HTERT RPE-1 (cell line): ENCODE results near the gene ZBTB20.
"Not testable (repeated sequence)": the region's sequence is repeated elsewhere in the genome, so short reads cannot be mapped to it uniquely, and the experiment has no call there.

Experiments
- in situ Hi-C: fragments of 300-500 bp; cut with MboI; formaldehyde crosslinking; loops from 4 replicates; pipeline ENCODE4 v1.14.3; 2020; ENCODE audit warnings: low sequenced_read_pairs

ZBTB20 gene

DNA sequence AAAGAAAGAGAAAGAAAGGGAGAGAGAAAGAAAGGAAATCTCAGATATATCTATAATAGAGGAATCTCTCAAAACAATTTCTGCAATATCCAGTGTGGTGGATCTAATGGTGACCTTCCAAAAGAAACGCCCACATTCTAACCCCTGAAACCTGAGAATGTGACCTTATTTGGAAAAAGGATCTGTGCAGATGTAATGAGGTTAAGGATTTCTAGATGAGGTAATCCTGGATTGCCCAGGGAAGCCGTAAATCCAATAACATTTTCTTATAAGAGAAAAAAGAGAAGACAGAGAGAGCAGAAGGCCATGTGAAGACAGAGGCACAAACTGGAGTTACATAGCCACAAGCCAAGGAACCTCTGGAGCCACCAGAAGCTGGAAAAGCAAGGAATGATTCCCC, 307.6 kb downstream of the ZBTB20 start:
- in situ Hi-C loops = no loop called here

DNA sequence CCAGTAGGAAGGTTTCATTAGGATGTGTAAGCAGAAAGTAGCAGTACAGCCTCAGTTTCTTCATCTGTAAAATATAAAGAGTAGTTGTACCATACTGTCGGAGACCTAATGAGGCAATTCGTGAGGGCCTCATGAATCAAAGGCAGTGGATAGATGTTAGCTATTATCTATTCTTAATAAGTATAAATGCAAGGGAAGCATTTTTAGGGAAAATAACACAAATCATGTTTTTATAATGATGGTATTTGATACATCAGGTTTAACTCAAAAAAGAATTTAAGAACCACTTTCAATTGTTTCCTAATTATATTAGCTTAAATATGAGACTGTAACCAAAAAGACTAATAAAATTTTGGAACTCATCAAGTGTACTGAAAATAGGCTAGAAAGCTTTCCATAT, 309.1 kb downstream of the ZBTB20 start:
- in situ Hi-C loops = no loop called here

DNA sequence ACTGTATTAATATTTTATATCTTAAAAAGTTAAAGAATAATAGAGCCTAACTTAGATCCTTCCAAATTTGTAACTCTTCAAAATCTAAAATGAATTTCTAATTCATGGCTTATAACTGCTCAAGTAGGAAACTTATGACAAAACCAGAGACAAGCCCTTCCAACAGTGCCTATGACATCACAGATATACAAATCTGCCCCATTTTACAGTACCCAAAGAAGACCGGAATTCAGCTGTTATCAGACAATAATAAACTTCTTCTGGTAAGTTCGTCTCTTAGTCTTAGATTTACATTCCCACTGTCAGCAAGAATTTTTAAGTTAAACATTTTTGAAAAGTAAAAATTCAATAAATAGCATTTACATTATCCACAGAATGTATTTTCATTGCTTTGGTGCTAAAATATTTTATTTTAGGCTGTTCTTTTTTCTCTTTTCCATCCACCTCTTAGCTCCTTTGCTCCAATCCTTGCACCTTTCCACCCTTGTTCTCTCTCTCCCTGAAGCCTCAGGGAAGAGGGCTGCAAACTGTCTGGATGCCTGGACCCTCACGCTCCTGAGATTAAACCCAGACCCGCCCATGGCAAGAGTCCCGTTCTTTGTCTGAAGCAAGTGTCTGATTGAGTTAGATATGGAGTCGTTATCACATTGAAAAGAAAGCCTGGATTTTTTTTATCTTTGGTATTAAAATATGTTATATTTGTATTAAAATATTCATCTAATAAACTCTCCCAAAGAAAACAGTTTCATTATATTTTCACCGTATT, 312.7 kb downstream of the ZBTB20 start:
- in situ Hi-C loops = no loop called here

DNA sequence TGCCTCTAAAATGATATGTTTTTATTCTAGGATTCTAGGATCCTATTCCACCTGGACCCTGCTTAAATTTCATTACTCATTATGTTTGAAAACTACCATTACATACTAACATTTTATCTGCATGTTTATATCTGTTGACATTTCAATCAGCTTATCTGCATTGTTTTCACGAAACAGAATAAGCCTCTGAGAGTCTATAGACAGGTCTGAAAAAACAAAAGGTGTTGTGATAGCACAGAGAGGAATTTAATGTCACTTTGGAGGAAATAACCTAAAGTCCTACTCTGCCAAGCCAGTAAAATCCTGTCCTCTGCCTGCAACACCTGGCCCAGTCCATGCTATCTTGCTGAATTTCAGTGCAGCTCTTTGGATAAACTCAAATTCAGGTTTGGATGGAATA, 315.2 kb downstream of the ZBTB20 start:
- in situ Hi-C loops = no loop called here

DNA sequence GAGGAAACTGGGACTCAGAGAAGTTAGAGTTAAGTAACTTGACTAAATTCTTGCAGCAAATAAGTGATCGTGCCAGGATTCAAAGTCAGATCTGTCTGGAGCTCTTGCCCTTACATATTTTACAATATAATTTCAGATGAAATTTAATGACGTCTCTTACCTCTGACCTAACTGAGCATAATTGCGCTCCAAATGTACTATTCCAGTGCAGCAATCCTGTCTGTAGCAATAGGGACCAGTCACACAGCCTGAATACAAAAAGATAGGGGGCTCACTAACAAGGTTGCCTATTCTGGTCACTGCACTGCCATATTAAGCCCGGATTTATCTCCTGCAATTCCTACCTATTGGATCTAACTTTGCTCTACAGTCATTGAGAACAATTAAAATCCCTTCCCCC, 316.4 kb downstream of the ZBTB20 start:
- in situ Hi-C loops = no loop called here

DNA sequence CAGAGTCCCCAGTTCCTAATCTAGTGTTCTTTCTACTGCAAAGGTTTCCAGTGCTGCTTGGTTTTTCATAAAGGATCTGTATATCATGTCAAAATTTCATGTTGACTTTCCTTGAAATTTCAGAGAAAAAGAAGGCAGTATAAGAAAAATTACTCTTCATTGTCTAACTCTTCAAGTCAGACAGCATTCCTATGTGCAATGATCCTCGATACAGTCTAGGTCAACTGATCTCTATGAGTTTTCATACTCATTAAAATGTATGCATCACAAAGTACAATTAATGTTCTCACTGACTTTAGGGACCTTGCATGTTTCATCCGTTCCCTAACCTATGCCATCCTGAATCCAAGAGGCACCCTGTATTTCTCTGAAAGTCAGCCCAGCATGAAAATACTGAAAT, 317.3 kb downstream of the ZBTB20 start:
- in situ Hi-C loops = no loop called here

DNA sequence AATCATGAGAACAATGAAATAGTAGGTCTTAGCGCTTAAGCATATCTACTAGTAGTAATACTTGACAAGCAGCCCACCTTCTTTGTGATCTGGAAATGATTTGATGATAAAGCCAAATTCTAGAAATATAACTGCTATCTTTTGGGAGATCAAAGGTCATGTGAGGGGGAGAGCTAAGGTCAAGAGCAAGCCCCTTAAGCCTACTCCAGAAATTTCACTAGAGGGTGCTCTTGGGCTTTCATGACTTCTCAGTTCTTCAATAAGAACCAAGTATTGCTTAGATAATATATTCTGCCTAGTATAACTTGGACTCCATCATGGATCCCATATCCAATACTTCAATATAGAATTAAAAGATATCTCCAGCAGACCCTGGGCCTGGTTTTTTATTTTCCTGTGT, 319.6 kb downstream of the ZBTB20 start:
- in situ Hi-C loops = no loop called here

DNA sequence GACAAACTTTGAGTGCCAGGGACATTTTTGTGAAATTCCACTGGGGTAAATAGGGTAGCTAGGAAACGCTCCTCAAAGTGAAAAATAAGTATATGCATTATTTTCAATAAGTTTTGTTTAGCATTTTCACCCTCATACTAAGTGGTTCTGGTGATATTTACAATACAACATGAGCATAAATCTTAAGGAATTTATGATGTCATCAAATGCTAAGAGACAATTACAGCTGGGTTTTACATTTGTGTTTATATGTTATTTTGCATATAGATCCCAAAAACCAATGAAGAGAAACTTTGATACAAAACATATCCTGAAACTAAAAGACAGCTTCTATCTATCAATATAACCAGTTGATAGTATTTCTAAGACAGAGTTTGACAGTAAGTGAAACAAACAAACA, 323.1 kb downstream of the ZBTB20 start:
- in situ Hi-C loops = no loop called here

DNA sequence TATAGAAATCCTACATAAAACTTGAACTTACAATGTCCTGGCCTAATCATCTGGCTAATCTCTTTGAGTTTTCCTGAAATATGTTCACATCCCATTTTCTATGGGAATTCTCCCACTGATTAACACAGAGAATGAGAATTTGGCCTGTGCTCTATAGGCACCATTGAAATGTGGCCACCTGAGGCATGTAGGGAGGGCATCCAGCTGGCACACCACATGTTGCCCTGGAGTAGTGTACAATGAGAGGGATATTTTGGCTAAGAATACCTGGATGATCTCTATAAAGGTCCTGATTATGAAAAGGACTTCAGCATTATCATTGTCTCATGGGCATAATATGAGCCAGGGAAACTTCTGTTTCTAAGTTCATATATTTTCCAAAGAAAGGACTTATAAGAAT, 324.0 kb downstream of the ZBTB20 start:
- in situ Hi-C loops = no loop called here

DNA sequence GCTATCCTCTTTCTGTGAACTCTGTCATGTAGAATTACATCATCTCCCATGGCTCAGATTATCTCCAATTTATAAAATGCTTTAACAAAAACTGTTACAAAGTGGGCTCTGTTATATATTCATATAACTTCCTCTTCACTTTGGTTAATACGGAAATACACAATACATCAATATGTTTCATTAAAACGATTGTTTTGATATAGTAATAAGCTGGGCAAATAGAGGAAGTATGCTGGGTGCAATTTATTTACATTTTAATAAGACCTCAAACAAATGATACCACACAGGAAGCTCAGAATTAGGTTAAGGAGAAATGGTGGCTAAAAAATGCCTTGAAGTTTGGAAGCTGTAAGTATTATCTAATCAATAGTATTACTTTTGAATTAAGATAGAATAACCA, 331.0 kb downstream of the ZBTB20 start:
- in situ Hi-C loops = no loop called here

DNA sequence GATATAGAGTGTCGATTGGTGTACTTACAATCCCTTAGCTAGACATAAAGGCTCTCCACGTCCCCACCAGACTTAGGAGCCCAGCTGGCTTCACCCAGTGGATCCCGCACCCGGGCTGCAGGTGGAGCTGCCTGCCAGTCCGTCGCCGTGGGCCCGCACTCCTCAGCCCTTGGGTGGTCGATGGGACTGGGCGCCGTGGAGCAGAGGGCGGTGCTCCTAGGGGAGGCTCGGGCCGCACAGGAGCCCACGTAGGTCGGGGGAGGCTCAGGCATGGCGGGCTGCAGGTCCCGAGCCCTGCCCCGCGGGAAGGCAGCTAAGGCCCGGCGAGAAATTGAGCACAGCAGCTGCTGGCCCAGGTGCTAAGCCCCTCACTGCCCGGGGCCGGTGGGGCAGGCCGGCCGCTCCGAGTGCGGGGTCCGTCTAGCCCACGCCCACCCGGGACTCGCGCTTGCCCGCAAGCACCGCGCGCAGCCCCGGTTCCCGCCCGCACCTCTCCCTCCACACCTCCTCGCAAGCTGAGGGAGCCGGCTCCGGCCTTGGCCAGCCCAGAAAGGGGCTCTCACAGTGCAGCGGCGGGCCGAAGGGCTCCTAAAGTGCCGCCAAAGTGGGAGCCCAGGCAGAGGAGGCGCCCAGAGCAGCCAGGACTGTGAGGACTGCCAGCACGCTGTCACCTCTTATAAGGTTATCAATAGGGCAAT, 334.4 kb downstream of the ZBTB20 start:
- in situ Hi-C loops = not testable (repeated sequence)

DNA sequence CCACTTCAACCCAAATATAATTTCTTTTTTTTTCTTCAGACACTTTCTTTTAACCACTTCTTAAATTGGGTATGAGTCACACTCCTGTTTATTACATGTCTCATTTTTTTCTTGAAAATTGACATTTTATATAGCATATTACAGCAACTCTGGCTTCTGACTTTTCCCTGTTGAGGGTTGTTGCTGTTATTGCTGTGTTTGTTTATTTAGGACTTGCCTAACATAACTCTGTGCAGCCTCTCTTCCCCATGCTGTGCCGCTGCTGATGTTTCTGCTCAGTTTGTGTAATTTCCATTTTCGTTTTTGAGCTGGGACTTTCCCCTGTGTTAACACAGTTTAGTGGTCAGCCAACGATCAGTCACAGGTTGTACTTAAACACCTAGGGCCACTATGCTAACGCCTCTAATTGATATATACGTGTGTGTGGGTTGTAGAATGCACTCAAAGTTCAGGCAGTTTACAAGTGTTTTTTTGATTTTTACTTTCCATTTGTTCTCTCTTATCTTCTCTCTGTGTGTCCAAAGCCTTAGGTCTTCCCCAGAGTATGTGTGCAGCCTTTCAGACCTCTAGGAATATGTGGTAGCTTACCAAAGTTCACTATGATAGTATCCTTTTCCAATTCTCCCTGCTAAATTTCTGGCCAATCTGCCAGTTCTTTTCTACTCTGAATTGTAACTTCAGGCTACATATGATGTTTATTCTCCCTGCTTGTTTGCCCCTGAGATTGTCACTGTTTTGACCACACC, 337.2 kb downstream of the ZBTB20 start:
- in situ Hi-C loops = no loop called here

DNA sequence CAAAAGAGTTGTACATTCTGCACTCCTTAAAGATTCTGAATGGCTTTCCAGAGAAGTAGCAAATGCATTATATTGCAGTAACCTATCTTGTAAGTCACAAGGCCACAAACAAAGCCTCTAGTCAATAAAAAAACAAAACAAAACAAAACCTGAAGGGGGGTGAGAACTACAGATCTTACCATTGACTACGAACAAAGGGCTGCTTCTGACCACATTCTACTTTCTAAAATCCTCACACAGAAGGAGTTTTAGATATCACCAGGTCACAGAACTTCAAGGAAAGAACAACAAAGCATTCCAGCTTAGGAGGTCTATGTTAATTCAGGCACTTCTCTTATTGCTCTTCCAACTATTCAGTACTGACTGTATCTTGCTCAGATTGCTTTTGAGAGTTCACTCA, 343.0 kb downstream of the ZBTB20 start:
- in situ Hi-C loops = no loop called here

DNA sequence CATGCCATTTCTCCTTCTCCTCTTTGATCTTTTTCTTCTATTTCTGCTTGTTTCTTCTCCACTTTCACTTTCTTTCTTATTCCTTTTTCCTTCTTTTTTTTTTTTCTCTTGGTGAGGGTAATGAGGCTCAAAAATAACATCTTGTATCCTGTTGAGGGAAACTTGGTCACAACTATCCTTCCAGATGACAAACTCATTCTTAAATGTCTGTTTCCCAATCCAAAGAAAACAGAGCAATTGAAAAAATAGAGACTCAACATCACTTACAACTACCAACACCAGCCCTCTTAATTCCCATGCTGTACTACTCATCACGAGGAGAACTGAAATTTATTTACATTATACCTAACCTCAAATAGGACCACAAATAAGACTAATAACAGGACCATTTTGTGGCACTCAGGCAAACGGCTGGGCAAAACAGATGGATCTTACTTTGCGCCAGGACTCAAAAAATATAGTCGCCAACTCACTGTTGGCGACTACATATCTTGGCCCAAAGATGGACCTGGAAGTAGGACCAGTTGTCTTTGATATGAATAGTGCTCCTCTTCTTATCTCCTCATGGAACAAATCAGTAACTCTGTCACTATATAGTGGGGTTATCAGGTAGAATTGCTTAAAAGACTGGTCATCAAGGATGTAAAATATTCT, 343.9 kb downstream of the ZBTB20 start:
- in situ Hi-C loops = no loop called here

DNA sequence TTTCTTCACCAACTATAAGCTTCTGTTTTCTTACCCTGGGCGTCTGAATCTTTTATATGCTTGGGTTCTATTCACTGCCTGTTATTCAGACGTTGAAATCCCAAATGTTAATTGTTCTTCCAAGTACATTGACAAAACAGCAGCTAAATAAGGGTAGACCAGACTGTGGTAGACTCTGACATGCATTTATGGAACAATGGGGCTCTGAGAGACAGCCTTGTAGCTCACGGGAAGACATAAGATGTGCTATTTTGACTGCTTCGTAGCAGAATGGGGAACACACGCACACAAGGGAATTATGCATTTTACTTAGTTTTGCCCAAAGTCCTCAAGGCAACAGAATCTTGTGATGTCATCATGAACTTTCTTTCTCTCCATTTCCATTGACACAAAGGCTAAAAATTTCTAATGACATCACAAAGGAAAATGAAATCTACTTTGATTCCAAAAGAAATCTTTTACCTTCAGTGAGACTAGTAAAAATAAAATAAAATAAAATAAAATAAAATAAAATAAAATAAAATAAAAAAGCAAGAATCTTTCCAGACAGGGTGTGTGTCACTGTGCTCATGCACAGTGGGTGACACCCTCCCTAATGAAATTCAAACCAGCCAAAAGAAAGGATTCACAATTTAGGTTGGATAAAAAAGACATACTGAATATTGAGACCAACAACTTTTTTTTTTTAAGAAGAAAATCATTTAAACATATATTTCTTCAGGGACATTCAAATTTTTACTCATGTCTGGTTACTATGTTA, 346.6 kb downstream of the ZBTB20 start:
- in situ Hi-C loops = no loop called here

DNA sequence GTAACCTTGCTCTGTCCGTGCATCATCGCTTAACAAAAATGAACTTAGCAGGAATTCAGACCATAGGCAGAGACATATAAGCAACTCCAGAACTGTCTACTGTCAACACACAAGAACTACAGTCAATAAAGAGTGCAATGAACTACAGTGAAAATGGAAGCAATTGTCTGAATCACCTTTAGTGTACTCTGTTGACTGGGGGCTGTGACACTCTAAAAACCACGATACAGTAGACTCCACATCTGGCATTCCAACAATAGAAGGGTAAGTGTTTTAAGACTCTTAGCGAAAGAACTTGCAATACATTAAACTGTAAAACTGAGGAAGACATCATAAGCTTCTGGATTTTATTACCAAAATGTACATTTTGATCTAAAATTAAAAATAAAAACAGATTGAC, 347.3 kb downstream of the ZBTB20 start:
- in situ Hi-C loops = no loop called here

DNA sequence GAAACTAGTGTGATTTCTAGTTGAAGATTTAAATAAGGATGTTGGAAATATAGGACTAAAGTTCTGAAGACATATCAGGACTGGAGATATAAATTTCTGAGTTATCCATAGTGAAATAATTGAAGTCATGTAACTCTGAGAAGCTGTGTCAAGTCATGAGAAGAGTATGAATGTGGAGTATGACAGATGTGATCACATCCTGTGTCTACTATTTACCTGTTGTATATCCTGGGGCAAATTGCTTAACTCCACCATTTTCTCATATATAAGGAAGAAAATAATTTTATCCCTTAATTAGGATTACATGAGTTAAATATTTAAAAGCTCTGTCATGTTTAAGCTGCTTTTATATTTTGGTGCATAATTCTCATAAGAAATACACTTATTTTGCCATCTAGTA, 350.3 kb downstream of the ZBTB20 start:
- in situ Hi-C loops = no loop called here

DNA sequence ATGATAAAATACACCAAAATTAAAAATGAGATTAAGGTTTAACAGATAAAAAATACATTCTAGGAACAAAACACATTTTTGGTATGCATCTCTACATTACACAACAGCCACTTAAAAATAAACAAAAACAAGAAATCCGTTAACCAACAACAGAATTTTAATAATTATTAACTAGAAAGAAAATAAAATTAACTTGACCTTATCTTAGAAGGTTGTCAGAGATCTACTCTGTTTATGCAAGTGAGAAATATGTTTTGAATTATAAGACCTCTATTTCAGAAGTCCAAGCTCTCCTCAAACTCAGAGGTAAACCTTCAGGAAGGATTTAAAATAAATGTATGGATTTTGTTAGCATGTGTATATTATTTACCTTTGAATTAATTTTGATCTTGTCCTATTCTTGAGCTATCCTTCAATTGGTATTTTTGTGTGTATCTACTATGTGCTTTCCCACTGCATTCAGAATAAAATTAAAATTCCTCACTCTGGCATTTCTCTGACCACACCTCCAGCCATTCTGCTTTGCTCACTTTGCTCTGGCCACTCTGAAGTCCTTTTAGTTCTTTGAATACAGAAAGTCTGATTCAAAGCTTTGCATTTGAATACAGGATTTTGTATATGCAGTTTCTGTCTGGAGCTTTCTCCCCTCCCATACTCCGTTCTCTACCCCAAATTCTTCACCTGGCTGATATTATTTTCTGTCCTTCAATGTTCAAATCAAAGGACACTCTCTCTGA, 352.0 kb downstream of the ZBTB20 start:
- in situ Hi-C loops = no loop called here

DNA sequence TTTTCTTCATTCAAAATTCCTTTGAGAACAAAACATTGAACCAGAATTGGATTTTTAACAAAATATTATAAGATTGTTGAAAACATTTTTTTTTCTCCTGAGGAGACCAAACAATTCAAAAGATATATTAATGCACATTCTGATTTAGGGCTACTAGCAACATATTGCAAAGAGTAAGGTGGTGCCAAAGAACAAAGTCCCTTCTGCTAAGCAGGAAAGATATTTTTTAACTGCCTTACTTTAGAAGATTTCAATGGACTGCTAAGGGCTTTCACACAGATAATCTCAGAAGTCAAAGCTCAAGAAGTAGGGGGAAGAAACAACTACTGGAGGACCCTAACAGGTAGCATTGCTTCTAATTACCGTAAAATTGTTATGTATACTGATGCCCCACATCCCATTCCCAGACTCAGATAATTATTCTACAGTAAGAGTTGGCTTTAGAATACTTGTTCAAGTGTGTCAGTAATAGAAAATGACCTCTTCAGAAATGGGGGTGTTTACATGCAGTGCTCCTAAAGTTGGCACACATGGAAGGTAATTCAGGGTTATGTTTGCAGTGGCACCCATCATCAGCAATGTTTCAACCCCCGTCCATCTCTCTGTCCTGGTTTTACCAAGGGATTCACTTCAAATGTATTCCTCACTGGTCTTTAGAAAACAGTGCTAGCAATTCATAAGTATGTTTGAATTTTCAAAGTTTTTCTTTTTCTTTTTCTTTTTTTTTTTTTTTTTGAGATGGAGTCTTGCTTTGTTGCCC, 354.7 kb downstream of the ZBTB20 start:
- in situ Hi-C loops = no loop called here
